GM21576 (cell line): ENCODE results near the gene NPR3.

Source experiments
- ATAC-seq: cut with Tn5 transposase; IDR thresholded peaks from one replicate; pipeline ENCODE4 v1.9.1; 2021; ENCODE audit warnings: mild to moderate bottlenecking, moderate library complexity; ENCODE audit not compliant: unreplicated experiment

The NPR3 gene

DNA sequence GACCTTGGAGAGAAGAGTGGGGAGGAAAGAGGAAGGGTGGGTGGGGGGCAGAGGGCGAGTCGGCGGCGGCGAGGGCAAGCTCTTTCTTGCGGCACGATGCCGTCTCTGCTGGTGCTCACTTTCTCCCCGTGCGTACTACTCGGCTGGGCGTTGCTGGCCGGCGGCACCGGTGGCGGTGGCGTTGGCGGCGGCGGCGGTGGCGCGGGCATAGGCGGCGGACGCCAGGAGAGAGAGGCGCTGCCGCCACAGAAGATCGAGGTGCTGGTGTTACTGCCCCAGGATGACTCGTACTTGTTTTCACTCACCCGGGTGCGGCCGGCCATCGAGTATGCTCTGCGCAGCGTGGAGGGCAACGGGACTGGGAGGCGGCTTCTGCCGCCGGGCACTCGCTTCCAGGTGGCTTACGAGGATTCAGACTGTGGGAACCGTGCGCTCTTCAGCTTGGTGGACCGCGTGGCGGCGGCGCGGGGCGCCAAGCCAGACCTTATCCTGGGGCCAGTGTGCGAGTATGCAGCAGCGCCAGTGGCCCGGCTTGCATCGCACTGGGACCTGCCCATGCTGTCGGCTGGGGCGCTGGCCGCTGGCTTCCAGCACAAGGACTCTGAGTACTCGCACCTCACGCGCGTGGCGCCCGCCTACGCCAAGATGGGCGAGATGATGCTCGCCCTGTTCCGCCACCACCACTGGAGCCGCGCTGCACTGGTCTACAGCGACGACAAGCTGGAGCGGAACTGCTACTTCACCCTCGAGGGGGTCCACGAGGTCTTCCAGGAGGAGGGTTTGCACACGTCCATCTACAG, 760 bp downstream of the NPR3 start:
- ATAC-seq, result no peak

DNA sequence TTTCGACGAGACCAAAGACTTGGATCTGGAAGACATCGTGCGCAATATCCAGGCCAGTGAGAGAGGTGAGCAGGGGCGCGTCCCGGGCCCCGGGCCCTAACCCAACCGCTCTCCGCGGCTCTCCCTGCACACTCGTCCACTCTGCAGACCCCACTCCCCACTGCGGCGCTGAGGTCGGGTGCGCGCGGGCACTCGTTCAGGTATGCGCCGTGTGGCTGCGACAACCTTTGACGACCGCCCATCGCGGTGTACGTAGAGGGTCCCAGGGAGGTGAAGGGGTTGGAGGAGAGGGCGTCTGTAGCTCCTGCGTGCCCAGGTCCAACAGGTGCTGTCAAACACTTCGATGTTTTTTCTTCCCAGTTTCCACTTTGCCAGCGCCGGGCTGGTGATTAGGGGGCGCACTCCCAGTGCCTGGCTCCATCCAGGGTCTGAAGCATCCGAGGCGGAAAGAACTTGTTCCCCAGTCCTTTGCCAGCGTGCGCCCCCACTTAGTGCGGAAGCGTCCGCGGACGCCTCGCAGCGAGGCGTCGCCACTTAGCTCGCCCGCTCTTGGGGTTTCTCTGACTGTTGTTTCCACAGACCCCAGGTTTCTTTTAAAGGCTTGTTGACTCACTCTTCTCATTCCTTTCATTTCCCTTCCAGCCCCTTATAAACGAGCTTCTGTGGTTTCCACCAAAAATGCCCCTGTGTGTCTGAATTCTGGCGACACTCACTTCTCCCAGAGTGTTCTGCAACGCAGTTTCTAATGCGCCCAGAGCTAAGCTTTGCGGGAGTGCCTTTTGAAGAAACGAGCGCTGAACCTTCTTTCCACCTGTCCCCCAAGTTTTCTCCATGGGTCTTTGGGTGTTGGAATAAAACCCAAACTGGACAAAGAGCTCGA, 1.6 kb downstream of the NPR3 start:
- ATAC-seq, result no peak

DNA sequence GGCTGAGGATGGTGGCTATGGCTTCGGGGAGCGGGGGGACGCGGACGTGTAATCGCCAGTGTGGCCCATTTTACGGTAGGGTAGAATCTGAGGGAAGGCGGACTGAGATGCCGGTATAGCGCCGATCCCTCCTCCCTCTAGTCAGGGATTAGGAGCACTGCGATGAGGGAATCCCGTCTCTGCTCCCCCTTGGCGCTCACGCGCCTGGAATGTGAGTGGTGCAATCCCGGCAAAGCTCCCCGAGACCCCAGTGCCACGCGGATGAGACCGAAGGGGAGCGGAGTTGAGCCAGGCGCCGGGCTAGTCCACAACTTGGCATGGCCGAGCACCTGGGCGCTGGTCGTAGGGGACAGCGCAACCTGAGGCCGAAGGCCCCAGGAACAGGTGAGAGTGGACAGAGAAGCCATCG, 2.2 kb downstream of the NPR3 start:
- no peak for ATAC-seq

DNA sequence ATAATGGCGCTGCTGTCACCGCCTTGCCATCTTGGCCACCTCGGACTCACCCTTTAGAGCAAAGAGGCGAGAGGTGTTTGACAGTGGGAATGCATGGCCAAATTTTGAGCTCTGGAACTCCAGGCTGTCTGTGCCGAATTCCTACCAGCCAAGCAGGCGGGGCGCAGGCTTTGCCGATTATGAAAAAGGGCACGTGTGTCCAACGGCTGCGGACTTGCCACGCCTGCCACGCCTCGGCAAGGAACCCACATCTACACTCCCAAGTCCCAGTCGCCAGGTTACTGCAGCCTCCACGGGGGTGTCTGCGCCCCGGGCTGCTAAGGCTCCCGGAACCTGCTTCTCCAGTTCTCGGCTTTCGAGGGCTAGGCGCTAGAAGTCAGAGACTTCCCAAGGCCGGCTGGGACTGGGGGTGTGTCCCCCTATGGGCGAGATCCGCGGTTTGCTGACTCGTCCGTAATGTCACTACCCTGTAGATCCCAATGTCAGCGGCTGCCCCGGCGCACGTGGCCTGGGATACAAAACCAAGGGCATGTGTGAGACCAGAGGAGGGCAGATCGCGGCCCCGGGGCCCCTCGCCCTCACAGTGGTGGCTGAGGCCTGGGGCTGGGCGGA, 2.8 kb downstream of the NPR3 start:
- no peak for ATAC-seq

DNA sequence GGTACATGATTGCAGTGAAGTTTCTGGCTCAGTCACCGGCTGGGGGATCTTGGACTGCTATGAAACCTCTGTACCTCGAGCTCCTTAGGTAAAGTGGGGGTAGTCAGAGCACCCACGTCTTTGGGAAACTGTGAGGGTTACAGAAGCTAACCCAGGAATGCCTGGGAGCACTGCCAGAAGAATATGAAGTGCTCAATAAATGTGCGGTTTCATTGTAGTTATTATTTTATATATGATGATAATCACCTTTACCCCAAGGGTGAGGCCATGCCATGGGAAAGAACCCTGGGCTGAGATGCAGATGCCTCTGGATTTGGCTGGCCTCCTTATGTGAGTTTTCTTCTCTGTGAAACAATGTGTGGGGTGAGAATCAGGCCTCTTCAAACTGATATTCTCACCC, 3.7 kb downstream of the NPR3 start:
- no peak for ATAC-seq

DNA sequence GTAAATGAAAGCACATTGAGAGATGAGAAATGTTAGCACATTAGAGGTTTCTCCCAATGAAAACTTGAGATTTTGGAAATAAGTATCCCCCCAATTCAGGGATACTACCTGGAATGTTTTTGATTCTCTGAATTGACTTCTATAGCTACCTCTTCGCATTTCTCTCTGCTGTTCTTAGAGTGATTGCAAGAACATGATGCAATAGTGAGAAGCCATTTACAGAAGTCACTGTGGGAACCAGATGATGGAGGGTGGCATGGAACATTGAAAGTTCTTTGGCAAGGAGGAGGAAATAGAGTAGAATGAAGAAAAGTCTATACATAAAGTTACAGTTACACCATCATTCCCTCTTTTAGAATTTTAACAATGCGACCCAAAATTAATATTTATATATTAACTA, 9.2 kb downstream of the NPR3 start:
- ATAC-seq, result no peak

DNA sequence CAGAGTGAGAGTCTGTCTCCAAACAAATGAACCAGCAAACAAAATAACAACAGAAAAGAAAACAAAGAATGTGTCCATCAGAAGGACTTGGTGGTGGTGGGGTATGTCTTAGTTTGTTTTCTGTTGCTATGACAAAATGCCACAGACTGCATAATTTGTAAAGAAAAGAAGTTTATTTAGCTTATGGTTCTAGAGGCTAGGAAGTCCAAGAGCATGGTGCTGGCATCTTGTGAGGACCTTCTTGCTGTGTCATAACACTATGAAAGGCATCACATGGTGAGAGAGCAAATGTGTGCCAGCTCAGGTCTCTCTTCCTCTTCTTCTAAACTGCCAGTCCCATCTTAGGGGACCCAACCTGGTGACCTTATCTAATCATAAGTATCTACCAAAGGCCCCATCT, 10.5 kb downstream of the NPR3 start:
- no peak for ATAC-seq

DNA sequence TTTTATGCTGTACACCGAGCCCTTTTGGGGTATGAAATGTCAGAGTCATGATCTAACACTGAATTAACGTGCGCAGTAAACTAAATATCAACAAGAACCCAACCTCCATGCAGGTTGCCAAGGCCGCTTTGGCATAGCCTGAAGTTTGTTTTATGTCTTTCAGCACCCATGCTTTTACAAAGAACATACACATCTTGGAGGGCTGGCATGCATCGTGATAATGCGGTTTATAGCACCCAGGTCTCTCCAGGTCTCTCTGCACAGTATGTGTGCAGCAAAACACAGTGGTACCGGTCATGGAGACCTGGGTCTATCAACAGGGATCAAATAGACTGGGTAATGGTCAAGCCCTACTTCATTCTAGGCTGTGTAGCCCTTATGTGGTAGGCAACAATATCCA, 11.8 kb downstream of the NPR3 start:
- ATAC-seq, result no peak

DNA sequence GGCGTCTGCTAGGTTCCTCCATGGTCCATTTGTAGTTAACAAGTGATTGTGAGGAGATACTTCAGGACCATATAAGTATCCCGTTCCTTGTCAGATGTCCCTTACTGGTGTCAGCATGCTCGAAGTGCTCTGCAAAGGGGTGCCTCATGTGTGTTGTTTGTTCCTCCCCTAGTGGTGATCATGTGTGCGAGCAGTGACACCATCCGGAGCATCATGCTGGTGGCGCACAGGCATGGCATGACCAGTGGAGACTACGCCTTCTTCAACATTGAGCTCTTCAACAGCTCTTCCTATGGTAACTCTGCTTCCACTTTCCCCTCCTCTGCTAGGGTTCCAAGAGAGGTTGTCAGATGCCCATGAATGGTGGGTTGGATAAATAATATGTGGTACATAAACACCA, 13.4 kb downstream of the NPR3 start:
- ATAC-seq, result no peak

DNA sequence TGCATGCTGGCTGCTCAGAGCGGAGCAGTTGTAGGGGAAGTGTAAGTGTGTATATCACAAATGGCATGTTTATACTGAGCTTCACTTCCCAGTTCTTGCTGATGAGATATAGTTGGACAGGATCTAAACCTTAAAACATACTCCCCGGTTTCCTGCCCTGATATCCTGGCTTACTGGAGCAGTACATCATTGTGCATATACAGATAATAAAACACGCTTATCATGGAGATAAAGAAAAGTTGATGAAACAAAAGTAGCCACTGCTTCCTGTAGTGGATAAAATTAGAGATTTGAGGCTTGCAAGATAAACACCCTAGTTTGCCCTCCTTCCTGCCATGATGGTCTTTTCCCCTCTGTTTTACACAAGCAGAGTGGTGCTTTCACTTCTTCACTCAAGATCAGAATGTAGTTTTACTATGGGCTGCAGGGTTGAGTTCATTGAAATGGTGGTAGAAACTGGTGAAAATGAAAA, 15.0 kb downstream of the NPR3 start:
- ATAC-seq, result no peak

DNA sequence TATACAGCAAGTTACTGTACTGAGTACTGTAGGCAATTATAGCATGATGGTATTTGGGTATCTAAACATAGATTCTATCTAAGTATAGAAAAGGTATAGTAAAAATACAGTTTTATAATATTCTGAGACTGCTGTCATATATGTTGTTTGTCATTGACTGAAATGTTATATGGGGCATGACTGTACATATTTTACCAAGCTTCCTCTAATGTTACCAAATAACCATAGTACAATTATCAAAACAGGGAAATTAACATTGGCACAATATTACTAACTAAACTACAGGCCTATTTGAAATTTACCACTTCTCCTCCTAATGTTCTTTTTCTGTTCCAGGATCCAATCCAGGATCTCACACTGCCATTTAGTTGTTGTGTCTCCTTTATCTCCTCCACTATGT, 18.5 kb downstream of the NPR3 start:
- ATAC-seq, result no peak

DNA sequence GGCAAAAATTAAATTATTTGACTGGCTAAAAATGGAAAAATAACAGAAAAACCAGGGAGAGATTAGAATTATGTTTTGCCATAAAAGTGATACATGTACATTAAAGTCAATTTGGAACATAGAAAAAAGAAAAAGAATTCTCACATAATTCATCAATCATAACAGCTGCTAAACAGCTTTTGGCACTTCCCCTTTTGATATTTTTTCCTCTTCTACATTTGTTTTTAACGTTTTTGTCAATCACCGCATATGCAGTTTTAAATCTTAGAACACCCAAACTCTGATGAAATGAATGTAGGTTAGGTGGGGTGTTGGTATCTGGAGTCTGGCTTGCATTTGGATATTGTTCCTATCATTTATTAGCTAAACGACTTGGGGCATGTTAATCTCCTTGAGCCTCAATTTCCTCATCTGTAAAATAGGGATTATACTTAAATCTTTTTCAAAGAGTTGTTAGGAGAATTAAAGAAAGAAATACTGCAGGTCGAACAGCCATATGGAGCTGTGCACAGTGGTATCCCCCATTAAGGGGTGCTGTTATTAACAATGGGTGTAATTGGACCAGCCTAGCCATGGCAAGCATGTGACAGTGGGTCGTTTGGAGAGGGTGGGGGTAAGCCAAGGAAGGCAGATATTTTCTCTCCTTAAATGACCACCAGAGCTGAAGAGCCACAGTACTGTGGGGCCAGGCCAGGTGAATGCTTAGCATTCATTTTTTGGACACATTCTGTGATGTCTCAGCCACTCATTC, 22.6 kb downstream of the NPR3 start:
- no peak for ATAC-seq

DNA sequence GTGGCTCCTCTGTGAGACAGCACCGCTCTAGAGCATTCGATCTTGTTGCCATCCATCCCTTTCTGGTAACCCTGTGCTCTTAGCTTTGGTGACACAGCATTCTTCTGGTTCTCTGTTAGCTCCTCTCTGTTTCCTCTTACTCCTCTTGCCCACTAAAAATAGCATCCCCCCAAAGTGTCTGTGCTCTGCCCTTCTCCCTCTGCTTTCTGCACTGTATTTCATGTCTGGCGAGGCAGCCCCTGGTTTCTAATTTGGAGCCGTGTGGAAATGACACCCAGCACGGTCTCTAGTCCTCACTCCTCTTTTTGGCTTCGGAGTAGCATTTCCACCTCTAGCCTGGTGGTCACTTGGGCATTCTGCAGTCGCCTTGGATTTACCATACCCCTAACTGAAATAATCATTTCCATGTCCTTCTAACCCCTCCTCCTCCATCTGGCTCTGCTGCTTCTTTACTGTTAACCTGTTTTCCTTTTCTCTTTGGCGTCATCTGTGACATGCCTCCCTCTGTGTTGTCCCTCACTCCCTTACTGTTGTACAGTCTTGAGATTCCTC, 23.8 kb downstream of the NPR3 start:
- ATAC-seq, result no peak

DNA sequence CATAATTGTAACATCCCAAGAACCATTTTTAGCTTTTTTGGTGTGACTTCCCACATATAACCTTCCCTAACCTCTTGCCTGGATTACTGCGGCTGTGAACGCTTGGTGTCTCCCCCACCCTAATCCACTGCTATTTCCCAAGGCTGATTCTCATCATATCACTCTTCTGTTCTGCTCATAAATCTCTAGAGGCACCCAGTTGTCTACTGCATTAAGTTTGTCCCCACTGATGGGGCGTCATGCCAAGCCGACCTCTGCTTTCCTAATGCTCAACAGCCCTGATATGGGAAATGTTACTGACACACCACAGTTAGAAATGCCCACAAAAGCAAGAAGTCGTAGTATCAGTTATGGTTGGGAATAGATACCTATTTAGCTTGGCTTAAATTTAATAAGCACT, 24.4 kb downstream of the NPR3 start:
- ATAC-seq, result no peak

DNA sequence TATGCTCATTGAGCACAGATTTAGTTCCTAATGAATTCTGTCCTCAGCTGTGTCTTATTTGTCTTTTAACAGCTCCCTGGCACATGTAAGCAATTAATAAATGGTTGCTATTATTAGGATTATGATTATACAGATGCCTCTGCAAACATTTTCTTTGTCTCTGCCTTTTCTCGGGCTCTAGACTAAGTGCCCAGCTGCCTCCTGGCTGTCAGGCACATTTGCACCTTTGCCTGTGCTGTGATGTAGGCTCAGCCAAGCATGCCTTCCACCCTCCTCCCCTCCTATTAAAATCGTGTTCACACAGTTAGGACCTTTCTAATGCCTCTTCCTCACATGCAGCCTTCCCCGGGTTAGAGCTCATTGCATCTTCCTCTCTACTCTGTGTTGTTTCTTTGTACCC, 25.7 kb downstream of the NPR3 start:
- no peak for ATAC-seq

DNA sequence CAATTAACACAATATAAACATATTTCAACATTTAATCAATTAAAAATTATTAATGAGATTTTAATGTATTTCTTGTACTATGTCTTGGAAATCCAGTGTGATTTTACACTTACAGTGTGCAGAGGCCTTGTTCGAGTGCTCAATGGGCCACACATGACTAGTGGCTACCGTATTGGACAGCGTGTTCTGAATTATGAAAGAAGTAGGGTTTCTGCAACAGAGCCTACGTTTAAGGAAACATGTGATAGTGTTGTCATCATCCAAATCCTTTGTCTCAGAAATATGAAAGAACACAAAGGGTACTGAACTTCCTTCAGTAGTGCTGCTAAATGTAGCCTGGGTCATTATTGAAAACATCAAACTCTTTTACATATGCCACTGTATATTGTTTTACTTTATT, 29.5 kb downstream of the NPR3 start:
- ATAC-seq, result no peak

DNA sequence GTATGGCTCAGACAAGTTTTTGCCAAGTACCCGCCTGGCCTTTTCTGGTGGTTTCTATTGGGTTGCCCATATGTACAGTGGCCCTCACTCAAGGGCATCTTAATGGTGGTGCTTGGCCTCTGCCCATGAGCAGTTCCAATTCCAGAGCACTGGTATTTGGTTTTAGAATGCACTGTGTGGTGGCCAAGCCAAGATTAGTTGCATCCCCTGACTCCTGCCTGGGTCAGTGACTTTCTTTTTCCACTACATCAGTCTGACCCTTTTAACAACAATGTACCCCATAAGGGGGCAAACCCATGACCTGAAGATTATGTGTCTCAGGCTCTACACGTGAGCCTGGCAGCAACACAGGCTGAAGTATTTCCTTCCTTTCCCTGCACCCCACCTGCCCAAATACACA, 34.2 kb downstream of the NPR3 start:
- no peak for ATAC-seq

DNA sequence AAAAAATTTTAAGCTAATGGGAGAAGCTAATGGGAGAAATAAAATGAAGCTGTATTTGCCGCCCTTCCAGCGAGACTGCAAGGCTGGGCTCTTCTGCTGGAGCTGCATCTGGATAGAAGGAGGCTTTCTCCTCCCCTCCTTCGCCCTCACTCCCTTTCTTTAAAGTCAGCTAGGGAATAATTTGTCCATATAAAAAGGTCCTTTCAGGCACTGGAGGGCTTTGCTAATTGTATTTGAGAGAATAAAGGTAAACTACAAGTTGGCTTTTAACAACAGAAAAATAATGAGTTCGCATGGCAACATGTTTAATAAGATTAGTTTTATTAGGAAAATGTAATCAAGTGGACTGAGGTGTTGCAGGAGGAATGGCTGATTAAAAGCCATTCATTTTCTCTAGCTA, 41.3 kb downstream of the NPR3 start:
- no peak for ATAC-seq

DNA sequence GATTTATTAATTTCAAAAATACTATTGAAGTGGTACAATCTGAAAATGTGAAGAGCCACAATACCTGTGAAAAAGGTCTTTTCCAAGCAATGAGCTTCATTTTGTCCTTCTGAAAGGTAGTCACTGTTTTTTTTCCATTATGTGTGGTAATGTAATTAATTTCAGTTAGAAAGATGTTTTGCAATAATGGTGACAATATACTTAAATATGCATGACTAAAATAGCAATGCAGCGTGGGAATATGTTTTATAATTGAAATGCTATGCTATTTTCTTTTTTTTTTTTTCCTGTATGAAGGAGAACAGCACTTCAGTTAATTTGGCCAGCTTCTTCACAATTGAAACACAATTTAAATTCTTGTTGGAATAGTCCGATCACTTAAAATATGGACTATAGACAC, 41.9 kb downstream of the NPR3 start:
- no peak for ATAC-seq

DNA sequence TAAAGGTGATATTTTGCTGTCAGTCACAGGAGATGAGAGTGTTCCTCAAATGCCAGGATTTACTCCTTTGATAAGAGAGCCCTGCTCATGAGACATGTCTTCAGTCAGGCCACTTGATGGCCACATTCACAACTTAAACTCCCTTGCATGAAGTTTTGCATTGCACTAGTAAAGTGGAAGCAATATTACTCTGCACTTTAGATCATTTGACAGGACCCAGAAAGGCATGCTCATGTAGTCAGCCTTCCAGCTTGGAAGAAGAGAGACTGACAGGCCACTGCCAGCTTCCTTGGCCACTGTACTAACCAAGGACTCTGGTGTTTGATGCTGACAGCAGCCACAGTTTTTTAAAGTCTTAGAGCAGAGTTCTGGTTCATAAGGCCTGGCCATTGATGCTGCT, 42.6 kb downstream of the NPR3 start:
- no peak for ATAC-seq

DNA sequence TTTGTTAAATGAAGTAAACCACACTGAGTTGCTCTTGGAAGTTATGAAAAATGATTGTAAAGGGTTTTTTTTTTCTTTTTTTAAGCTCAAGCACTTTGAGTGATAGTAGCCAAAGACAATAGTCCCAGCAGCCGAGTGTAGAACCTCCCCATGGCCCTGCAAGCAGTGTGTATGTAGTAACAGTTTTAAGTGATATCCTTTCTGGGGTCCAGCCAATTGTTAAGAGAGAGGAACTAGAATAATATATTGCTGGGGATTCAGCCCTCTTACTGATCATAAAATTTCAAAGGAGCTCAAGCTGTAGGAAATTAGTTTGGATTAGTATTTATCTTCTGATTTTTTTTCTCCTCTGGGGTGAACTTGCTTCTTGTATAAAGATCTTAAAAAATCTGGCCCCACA, 43.2 kb downstream of the NPR3 start:
- ATAC-seq, result no peak
